GM19397 (cell line): ENCODE data around the gene TBC1D9B.

Experiments
- ATAC-seq: cut with Tn5 transposase; IDR thresholded peaks from one replicate; pipeline ENCODE4 v1.9.1; 2021; ENCODE audit warnings: mild to moderate bottlenecking, moderate library complexity; ENCODE audit not compliant: unreplicated experiment

The TBC1D9B gene

DNA sequence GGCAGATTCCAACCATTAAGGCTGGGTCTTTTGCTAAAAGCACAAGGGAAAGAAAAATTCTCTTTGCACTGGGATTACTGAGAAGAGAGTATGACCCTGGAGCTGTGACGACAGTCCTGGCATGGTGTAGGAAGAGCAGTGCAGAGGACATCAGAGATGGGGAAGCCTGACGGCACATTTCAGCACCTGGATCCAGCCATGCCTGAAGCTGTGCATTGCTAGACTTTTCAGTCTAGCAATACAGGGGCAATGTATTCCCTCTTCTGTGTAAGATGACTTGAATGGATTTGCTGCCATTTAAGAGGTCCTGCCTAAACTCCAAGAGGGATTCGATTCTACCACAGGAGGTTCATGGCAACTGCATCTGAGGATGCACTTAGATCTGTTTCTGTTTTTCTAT, 36.7 kb downstream of the TBC1D9B start:
- ATAC-seq = no peak

DNA sequence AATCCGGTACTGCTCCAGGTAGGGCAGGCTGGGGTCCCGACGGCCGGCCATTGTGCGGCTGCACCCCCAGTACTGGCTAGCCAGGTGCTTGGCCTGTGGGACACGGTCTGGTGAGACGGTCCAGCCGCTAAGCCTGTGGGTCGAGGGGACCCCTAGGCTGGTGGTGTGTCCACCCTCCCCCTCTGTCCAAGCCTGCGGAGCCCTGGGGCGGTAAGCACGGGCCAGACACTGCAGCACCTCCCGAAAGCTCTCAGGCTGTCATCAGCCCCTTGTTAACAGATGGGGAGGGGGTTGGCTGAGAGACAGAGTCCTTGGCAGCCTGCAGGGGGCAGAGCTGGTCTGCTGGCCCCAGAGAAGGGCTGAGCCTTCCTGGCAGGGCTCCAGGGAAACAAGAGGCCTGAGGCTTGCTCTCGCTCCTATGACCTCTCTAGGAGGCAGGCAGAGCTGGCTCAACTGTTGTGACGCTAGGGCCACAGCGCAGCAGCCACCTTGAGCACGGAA, 37.2 kb downstream of the TBC1D9B start:
- no peak for ATAC-seq

DNA sequence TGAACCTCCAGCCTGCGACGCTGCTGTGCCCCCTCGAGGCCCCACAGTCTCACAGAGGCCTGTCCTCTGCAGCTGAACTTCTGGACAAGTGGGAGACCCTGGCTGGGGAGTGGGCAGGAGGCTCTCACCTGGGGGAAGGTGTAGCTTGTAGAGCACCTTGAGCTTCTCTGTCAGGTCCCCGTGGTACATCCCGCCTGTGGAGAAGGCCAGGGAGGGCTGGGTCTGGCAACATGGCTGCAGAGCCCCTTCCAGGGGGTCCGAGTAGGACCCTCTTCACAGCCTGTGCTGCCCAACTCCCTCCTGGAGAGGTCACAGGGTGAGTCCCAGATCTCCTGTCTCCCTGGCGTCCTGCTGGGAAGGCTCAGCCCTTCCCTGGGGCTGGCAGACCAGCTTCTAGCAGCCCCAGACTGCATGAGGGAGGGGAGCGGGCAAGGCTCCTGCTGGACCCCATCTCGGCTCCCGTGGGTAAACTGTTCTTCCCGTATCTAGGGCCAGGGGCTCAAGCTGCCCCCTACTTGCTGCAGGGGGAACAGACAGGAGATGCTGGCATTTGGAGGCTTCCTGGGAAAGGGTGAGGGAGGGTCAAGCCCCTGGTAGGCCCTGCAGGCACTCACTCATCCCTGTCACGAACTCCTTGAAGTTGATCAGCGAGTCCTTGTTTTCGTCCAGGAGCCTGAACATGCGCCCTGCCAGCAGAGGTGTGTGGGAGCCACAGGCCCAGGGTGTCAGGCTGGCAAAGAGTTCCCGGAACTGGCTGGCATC, 37.9 kb downstream of the TBC1D9B start:
- ATAC-seq = no peak

DNA sequence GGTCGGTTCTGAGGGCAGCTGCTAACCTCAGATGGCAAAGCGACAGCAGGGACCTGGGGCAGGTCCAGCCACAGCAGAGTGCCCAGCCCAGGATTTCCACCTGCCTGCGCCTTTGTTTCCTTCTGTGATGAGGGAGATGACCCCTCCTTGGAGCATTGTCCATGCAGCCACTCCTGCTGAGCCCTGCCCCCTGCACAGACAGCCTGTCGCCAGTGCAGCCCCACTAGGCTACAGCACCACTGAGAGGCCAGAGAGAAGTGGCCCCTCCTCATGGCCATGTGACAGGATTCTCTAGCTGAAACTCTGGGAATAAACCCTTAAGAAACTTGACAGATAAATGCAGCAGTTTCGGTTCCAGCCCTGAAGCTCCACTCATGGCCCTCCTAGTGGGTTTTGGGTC, 38.6 kb downstream of the TBC1D9B start:
- no peak for ATAC-seq

DNA sequence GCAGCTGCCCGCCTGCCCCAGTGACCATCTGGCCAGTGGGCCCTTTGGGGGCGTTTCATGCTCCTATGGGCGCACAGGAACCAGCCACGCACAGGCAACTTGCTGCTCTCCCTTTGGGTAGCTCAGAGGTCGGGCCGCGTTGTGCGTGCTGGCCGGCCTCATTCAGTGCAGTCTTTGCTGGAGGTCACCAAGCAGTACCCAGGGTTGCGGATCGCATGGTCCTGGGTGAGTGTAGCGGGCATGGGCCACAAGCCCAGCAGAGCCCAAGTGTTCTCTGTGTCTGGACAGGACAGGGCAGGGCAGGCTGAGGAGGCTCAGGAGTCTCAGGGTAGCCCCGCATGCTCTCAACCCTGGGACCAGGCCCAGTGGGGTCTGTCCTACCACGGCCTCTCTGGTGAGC, 39.2 kb downstream of the TBC1D9B start:
- ATAC-seq = no peak

DNA sequence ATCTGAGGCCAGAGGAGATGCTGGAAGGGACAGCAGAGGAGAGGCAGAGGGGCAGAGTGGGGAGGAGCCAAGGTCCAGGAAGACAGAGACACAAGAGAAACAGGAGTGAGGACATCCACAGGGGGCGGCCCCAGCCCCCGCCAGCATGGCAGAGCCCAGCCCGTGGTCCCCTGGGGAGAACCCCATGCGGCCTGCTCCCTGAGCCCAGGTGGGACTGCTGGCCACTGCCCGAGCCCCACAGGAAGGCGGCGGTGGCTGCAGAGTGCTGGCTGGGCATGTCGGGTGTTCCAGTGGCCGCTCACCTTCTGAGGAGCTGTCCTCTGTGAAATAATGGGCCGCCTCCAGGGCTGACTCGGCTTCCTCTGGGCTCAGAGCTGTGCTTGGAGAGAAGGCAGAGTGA, 40.2 kb downstream of the TBC1D9B start:
- ATAC-seq = no peak

DNA sequence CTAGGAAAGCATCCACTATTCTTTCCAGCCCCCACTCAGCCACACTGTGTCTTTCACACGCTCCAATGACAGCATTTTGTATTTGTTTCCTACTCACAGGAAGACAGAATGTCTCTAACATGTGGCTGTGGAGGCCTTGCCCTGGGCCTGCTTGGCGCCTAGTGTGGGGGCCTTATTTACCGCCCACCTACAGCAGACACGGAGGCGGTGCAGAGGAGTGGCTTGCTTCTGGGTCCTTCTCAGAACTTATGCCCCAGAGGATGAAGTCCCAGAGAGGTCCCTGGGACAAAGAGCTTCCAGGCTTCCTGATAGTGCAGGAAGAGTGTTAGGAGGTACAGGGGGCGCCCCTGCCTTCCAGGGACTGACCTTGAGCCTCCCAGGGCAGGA, 40.6 kb downstream of the TBC1D9B start:
- ATAC-seq = no peak

DNA sequence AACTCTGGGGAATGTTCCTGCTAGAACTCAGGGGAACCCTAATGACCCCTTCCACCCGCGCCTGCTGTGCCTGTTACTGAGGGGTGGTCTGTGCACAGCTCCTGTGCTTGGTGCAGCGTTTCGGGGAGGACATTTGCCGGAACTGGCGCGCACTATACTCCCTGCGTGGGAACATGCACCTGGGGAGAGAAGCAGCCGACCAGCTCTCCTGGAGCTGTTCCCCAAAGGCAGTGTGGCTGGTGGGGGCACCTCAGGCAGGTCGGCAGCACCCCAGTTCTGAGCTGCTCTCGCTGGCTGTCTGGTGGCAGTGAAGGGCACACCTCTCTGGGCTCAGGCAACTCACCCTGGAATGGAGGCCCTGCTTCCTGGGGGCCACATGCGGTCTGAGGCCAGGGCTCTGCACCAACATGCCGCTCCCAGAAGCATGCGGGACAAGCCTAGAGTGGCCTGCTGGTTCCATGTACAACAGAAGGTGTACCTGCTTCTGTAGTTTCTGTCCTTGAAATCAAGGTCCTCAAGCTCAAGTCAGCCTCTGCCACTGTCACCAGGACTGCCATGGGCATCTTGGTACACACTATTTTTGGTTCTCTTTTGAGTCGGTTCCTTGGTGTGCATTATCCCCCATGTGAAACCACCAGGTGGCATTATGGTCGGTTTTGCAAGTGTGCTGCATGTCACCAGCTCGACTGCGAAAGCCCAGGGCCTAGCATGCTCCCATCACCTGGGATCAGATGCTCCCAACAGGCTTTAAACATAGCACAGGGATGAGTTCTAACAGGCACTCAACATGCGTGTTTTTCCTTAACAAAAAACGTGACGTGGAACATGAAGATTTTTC, 41.2 kb downstream of the TBC1D9B start:
- no peak for ATAC-seq

DNA sequence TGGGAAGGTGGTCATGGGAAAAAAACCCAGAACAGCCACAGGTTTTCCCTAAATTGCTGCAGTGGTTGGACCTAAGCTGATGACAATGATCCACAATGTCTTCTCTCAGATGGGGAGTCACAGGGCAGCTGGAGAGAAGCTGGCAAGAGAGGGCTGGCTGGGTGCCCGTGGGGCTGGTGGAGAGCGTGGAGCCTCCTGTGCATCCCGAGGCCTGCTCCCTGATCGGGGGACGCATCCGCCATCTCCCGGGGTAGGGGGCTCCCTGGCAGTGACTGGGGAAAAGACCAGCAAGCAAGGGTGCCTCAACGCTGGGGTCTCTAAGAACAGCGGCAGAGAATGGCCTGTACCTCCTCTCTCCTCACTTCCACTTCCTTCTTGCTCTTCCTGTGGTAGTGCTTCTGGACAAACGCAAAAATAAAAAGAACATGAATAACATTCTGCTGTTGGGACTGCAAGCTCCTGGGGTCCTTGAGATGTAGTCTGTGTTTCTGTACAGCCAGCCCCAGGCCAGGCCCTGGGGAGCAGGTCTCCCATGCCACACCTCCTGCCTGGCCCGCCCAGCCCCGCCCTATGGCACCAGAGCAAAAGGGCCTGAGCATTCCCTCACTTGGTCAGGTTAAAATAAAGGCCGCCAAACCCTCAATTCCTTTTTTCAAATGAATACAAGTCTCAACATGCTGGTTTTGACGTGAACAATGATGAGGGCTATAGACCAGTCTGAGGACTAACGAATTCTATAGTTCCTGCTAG, 42.0 kb downstream of the TBC1D9B start:
- no peak for ATAC-seq

DNA sequence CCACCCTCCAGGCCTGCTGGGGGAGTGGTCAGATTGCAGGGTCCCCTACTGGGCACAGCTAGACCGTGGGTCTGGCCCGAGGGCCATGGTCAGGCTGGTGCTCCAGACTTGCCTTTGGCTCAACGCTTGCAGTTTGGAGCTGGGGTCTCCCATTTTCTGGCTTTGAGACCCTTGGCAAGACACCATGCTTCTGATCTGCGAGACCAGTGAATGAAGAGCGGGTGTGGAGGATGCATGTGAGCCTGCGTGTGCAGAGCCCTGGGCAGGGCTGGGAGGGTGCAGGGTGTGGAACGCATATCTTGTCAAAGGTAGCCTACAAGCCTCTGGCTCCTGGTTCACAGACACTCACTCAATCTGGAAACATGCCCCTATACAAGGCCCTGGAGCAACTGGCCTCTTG, 43.0 kb downstream of the TBC1D9B start:
- no peak for ATAC-seq

DNA sequence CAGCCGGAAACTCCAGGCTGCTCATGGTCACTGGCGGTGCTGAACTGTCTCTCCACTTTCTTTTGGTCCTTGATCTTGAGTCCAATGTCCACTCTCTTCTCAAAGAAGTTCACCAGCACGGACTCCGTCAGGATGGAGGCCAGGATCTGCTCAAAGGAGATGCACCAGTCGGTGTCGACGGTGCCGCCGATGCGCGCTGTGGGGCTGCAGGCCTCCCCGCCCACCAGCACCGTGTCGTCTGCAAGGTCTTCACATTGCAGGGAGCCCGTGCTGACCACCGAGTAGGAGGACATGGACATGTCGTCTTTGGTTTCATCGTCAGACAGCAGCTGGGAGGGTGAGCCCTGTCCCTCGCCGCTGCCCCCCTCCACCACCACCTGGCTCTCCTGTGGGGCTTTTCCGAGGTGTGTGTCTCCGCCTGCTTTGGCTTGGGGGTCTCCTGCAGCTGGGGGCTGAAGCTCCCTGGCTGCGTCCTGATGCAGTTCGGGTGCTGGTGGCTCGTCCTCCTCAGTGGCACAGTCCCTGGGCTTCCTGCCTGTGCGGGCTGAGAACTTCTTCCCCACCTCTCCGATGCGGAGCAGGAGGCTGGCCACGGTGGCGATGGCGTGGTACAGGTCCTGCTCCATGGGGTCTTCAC, 44.1 kb downstream of the TBC1D9B start:
- ATAC-seq = no peak

DNA sequence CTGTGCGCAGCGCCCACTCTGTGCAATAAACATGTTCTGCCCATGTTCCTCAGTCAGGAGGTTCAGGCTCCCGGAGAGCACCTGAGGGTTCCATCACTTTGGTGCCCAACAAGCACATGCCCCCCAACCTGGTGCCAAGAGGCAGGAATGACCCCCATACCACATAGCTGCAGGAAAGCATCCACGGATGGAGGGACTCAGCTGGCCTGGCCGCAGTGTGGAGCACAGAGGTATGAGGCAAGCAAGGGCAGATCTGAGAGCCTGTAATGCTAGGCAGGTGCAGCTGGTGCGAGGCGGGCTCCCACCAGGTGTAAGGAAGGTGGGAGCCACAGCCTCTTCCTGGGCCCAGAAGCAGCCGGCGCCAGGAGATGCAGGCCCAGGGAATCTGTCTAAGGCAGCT, 44.8 kb downstream of the TBC1D9B start:
- no peak for ATAC-seq

DNA sequence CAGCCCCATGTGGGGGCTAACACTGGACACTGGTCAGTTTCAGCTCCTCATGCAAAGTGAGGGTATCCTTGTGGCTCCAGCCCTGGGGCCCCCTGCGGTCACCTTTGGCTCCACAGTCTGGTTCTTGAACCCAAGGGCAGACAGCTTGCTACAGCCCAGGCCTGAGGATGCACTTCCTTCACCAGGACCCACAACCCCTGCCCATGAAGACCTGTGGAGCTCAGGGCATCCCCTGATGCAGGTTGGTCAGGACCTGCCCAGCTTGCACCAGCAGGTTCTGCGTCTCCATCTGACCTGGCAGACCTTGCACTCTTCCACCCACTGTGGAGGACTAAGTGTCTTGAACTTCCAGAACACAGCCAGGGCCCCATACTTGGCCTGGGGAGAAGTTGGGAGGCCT, 45.4 kb downstream of the TBC1D9B start:
- ATAC-seq = no peak

DNA sequence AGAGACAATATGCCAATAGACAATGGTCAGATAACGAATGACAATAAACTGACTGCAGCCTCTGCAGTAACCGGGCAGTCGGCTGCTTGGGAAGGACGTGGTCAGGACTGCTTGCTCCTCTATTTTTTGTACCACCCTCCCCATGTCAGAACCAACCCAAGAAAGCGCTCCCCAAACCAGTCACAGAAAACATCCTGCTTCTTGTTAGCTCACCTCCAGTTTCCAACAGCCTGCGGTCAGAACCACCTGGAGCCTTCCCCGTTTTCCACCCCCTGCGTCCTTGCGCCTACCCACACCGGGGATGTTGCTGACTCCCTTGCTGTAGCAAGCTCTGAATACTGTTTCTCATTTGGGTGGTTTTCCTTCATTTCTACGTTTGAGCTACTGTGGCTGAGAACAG, 47.4 kb downstream of the TBC1D9B start:
- ATAC-seq = no peak

DNA sequence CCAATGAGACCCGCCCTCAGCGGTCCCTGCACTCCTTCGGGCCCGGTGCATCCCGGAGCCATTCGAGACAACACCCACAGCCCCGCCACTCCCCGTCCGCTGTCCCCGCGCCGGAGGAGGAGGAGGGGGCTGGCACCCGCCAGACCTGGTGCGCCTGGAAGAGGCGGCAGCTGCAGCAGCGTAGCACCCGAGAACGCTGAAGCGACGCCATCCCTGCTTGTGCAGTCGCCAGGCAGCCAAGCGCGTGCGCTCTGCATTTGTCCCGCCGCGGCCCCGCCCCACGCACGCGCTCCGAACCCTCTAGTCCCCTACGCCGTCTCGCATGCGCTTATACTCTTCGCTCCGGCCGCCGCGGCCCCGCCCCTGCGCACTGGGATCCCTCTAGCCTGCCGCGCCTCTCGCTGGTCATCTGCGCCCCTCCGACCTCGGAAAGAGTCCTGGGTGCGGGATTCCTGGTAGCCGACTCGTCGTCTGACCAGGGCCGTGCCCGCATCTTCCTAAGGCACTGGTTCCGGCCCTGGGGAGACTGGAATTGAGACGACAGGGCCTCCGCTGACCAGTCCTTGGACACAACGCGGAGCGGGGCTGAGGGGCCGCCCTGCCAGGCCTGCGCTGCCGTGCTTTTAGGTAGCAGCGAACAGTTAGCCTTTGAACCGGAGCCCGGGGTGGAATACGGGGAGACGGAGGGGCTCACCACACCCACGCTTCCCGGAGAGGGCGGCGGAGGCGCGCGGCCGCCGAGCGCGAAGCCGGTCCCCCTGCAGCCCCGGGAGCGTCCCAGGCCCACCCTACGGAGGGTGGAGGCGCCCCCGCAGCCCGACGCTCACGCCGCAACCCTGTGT, 48.9 kb downstream of the TBC1D9B start, which contains the start of gene MRNIP:
Gene MRNIP (minus strand): TSS at position 232 of the 842 bp plus-strand sequence. CDS start 21 bp downstream, at position 211.
- peak; percentile 94 for ATAC-seq

DNA sequence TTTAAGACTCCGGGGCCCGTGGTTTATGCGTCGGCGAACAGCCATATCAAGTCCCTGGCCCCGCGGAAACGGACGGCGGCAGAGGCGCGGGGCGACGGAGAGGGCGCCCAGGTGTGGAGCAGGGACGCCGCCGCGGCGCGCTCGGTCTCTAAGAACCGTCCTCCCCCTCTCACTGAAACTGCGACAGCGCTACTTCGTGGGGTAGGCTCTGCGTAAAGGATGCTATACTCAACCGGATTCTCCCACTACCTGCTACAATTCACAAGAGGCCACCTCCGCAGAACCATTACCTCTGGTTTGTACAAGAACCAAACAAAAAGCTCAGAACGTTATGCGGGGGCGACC, 49.5 kb downstream of the TBC1D9B start:
- peak; percentile 45 for ATAC-seq

DNA sequence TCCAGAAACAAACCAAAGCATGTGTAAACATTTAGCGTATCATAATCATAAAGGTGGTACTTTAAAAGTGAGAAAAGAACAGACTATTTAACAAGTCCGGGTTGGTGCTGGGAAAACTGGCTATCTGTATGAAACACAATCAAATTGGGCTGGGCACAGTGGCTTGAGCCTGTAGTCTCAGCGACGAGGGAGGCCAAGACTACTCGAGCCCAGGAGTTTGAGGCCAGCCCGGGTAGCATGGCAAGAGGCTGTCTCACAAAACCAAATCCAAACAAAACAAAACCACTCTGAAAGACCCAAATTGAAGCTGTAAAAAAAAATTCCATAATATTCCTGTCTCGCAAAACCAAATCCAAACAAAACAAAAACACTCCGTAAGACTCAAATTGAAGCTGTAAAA, 53.3 kb downstream of the TBC1D9B start:
- ATAC-seq = no peak

DNA sequence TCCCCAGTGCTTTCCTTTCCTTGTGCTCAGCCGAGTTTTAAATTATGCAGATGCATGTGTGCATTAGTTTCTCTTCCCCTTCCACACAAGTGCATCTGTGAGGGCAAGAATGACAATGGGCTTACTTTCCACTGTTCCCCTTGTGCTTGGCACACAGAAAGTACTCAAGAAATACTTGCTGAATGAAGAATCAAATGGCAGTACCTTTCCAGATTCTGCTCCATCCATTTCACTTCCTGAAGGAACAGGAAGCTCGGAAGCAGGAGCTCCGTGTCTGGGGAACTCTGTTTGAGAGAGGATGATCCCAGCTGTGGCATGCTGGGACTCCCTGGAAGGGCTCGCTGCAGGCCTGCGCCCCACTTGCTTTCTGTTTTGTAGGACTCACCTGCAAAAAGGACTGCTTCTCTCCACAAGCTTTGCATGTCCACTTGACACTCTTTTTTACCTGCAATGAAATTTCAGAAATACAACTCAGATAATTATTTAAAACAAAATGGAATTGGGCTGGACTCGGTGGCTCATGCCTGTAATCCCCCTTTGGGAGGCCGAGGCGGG, 54.6 kb downstream of the TBC1D9B start:
- ATAC-seq = peak; percentile 83

DNA sequence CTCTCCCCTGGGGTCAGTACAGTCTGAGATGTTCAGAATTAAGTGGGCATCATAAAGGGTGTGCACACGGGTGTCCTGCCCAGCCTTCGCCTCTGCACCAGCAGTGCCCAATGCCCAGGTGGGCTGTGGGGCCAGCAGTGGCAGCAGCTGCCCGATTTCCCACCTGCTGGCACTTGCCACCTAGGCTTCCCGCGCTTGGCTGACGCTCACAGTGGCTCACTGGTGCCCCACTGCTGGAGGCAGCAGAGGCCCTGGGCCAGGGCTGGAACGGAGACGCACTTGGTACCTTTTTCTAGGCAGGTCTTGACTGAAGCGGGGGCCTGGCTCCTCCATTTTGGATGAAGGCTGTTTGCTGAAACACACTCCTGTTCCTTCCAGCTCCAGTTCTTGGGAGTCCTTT, 66.1 kb downstream of the TBC1D9B start:
- no peak for ATAC-seq

DNA sequence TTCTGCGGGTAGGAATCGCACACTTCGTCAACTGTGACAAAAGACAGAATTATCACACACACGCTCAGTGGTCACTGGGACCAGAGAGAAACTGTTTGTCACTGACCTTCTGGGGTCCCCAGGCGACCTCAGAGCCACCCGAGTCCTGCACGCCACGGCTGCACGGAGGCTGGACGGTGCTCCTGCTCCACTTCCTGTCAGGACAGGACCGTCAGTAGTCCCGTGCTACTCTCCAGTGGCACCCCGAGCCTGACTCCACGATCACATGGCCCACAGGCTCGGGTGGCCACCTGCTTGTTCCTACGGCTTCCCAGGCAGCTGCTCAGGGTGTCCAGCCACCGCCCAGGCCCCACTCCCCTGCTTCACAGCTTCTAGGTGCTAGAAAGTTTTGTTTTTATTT, 66.9 kb downstream of the TBC1D9B start:
- no peak for ATAC-seq
